ENCODE measurements around the gene PCSK1N. TPM values are rescaled to one million over a fixed set of nuclear protein-coding genes. Genes with fewer than 3 reads are reported as not detected.

The PCSK1N gene
- total and polyA plus RNA-seq, 9 of the 15 experiments (the other 6 are each of a cell fraction or from before 2014, with no cell fraction given) = 0.07 to 0.55 (median 0.54) TPM; not detected in 6

GRCh38 chrX:48782795-48783194, 52.6 kb downstream of the PCSK1N start (continued):
- TF ChIP-seq TEAD4 (IDR thresholded peaks at IDR 0.05; ENCODE audit: low read length) = peak; percentile 96
- TF ChIP-seq TEAD4 (CRISPR knock-in tag; IDR thresholded peaks at IDR 0.05; ENCODE audit: borderline replicate concordance) = no peak
- TF ChIP-seq STAT5A (IDR thresholded peaks at IDR 0.05; ENCODE audit: borderline replicate concordance, low read length) = peak; percentile 86
- TF ChIP-seq POLR3A (IDR thresholded peaks at IDR 0.05; ENCODE audit: borderline replicate concordance, extremely low read depth, insufficient read depth, insufficient read length) = no peak
- TF ChIP-seq NR4A1 (CRISPR knock-in tag; IDR thresholded peaks at IDR 0.05) = peak; percentile 11; the same call in 1 of the 2 replicates
- TF ChIP-seq NR4A1 (tag; IDR thresholded peaks at IDR 0.05) = 0 out of 2 replicates have a peak, but pooled peaks have one; percentile 42
- peak; percentile 88; the same call in 1 of the 2 replicates for TF ChIP-seq MBD2 (IDR thresholded peaks at IDR 0.05; ENCODE audit: borderline replicate concordance, low read depth)
- TF ChIP-seq ZNF384 (IDR thresholded peaks at IDR 0.05; ENCODE audit: low read depth, low read length) = peak; percentile 37; the same call in 1 of the 2 replicates
- TF ChIP-seq CBX1 (IDR thresholded peaks at IDR 0.05; ENCODE audit: low read depth) = peak; percentile 42; the same call in 1 of the 2 replicates
- no peak for TF ChIP-seq ZNF280A (IDR thresholded peaks at IDR 0.05; ENCODE audit: low read depth, partially characterized antibody)
- TF ChIP-seq ZNF311 (CRISPR knock-in tag; IDR thresholded peaks at IDR 0.05) = no peak
- no peak for TF ChIP-seq CEBPZ (IDR thresholded peaks at IDR 0.05; ENCODE audit: borderline replicate concordance, low read depth, low read length)
- TF ChIP-seq STAG1 (CRISPR knock-in tag; IDR thresholded peaks at IDR 0.05; ENCODE audit: borderline replicate concordance) = no peak
- no peak for TF ChIP-seq NUFIP1 (IDR thresholded peaks at IDR 0.05; ENCODE audit: partially characterized antibody)
- TF ChIP-seq ARNT (IDR thresholded peaks at IDR 0.05) = peak in 1 of 2 experiments; percentile 66; a peak in 1 of 4 replicates
- TF ChIP-seq SAFB (IDR thresholded peaks at IDR 0.05; ENCODE audit: borderline replicate concordance, low read depth, low read length) = no peak
- peak; percentile 83 for TF ChIP-seq ZNF766 (CRISPR knock-in tag; conservative IDR thresholded peaks at IDR 0.05)
- peak; percentile 96 for TF ChIP-seq SMAD4 (CRISPR knock-in tag; conservative IDR thresholded peaks at IDR 0.05)
- peak in 1 of 2 experiments; percentile 36 for TF ChIP-seq E2F6 (IDR thresholded peaks at IDR 0.05; ENCODE audit: borderline replicate concordance in 1 of 2, extremely low read depth in 1 of 2, insufficient read depth in 1 of 2, insufficient read length in 1 of 2, low read depth in 1 of 2, low read length in 1 of 2, poor library complexity in 1 of 2, severe bottlenecking in 1 of 2)
- TF ChIP-seq ZNF282 (CRISPR knock-in tag; IDR thresholded peaks at IDR 0.05) = no peak
- TF ChIP-seq ZNF584 (CRISPR knock-in tag; IDR thresholded peaks at IDR 0.05; ENCODE audit: low read depth) = 0 out of 2 replicates have a peak, but pooled peaks have one; percentile 63

Measured in K562 (cell line).